Mucosa of descending colon (tissue), 3 donors: Measurements from ENCODE around the gene CASP4. TPM values are rescaled to one million over a fixed set of nuclear protein-coding genes. Genes with fewer than 3 reads are reported as not detected.
A peak's percentile ranks its signal among the peaks of the same experiment; 100 is the strongest.

Source experiments
- ATAC-seq: fragments of 200-7000 bp; cut with Tn5 transposase; one replicate; pipeline ENCODE4 v1.9.1; 2020; ENCODE audit warnings: mild to moderate bottlenecking, moderate library complexity
- DNase-seq, 3 donors: peaks; one replicate each; pipeline ENCODE4 v3.0.0-alpha.2; 2020
- H3K36me3 ChIP-seq: fragments of 200-600 bp; one replicate; pipeline ENCODE4 v1.8.0; 2021; ENCODE audit warnings: low read depth, mild to moderate bottlenecking
- H3K4me1 ChIP-seq: fragments of 200-600 bp; one replicate; pipeline ENCODE4 v1.8.0; 2021; ENCODE audit warnings: low read depth, mild to moderate bottlenecking
- H3K4me3 ChIP-seq: fragments of 200-600 bp; one replicate; pipeline ENCODE4 v1.8.0; 2021; ENCODE audit warnings: mild to moderate bottlenecking
- H3K9me3 ChIP-seq: fragments of 200-600 bp; one replicate; pipeline ENCODE4 v1.8.0; 2021; ENCODE audit warnings: mild to moderate bottlenecking
- CTCF ChIP-seq: fragments of 200-600 bp; IDR thresholded peaks from one replicate; pipeline ENCODE4 v1.8.0; 2022; ENCODE audit warnings: antibody characterized with exemption, mild to moderate bottlenecking
- intact Hi-C, 2 donors: fragments of 100-400 bp; cut with DNase I in 1 of 2; cut with micrococcal nuclease in 1 of 2; formaldehyde crosslinking; loops; one replicate each; pipeline versions ENCODE4 v1.11.0 to v1.11.1; 2022; cut with DNase I, micrococcal nuclease
- total RNA-seq, 3 donors: library from RNA; stranded (reverse); fragmentation: NEBNext Ultra II Directional in 2 of 3; extraction: Animal tissue kit (Norgen Biotek cat#: 25700) in 2 of 3; gene quantifications; one replicate each; pipeline versions ENCODE4 v1.2.1 to v1.2.4, GENCODE V29; 2021 to 2023
- donor health status: DM: no; HTN: no; CAD: no; lungs with moderate emphysema.
- donor health status: DM: no; HTN: no; CAD: no.
- donor health status: DM: no; HTN: yes; CAD: no.

Gene CASP4
- total RNA-seq, 3 donors from 2014 or later = 23.4 to 27.5 (median 23.9) TPM

- no peak for DNase-seq
- H3K9me3 ChIP-seq = no peaks in the 10 kb centered on the region
- ATAC-seq = no peak
- intact Hi-C loops = no loop called here
- no peak for TF ChIP-seq CTCF
- H3K4me1 ChIP-seq = no peaks in the 10 kb centered on the region
- H3K4me3 ChIP-seq = no peak overlapping the region
- H3K36me3 ChIP-seq = no peaks in the 10 kb centered on the region
Observed at GRCh38 chr11:104898685-104899013, 69.7 kb downstream of the CASP4 start.

- ATAC-seq (peak; percentile 45), DNase-seq (no peak)
- intact Hi-C loops = no loop called here
- H3K4me1 ChIP-seq = no peaks in the 10 kb centered on the region
- TF ChIP-seq CTCF = no peak
- H3K36me3 ChIP-seq = no peaks in the 10 kb centered on the region
- H3K4me3 ChIP-seq = no peak within 1 kb of the TSS
- no peaks in the 10 kb centered on the region for H3K9me3 ChIP-seq
Observed at GRCh38 chr11:104897891-104898684, 70.3 kb downstream of the CASP4 start, which contains the start of gene CASP12. CASP12 (minus strand) TSS chr11:104898460.

GRCh38 chr11:104895634-104896033 is 72.7 kb downstream of the CASP4 start:
- H3K4me1 ChIP-seq = no peaks in the 10 kb centered on the region
- intact Hi-C loops = no loop called here
- no peak overlapping the region for H3K4me3 ChIP-seq
- DNase-seq (no peak), ATAC-seq (no peak)
- no peak for TF ChIP-seq CTCF
- H3K36me3 ChIP-seq = no peaks in the 10 kb centered on the region
- no peaks in the 10 kb centered on the region for H3K9me3 ChIP-seq

- no peak for ATAC-seq
- H3K4me3 ChIP-seq = no peak overlapping the region
- TF ChIP-seq CTCF = no peak
- H3K4me1 ChIP-seq = no peaks in the 10 kb centered on the region
- intact Hi-C loops = no loop called here
- no peaks in the 10 kb centered on the region for H3K9me3 ChIP-seq
- DNase-seq = no peak
- no peaks in the 10 kb centered on the region for H3K36me3 ChIP-seq
Observed at GRCh38 chr11:104893876-104894275, 74.5 kb downstream of the CASP4 start.

Other genes with a start within 250 kb of the CASP4 start
- gene CASP12, start 70.1 kb downstream of the CASP4 start, total RNA-seq = under 1 TPM in 1 of 3 donors, not detected in 2; 0.63 TPM
- 10 to 100 TPM; 50.1 to 81.8 (median 80.5) TPM for gene CASP5, start 54.6 kb upstream of the CASP4 start, total RNA-seq
- gene CASP1, start 66.6 kb upstream of the CASP4 start, total RNA-seq = 100 to 1,000 TPM in 1 of 3 donors, 10 to 100 TPM in 2; 50.6 to 152 (median 75.1) TPM
- 10 to 100 TPM; 25.4 to 53.0 (median 43.6) TPM for gene CARD16, start 76.8 kb upstream of the CASP4 start, total RNA-seq
- not detected for gene CARD18, start 171.2 kb upstream of the CASP4 start, total RNA-seq